HG02798 (cell line): ENCODE results near the gene ORM2.
A peak's percentile ranks its signal among the peaks of the same experiment; 100 is the strongest.

Experiments
- ATAC-seq: cut with Tn5 transposase; IDR thresholded peaks from one replicate; pipeline ENCODE4 v1.9.1; 2021; ENCODE audit warnings: mild to moderate bottlenecking; ENCODE audit not compliant: unreplicated experiment, poor library complexity

Gene ORM2

GRCh38 chr9:114346146-114346545, 16.5 kb downstream of the ORM2 start:
- no peak for ATAC-seq

- no peak for ATAC-seq
These were observed 18.0 kb downstream of the ORM2 start for GRCh38 chr9:114347675-114348074.

- no peak for ATAC-seq
These were observed 18.7 kb downstream of the ORM2 start for GRCh38 chr9:114348261-114348905.

- peak; percentile 90 for ATAC-seq
These were observed 19.3 kb downstream of the ORM2 start for GRCh38 chr9:114348906-114349482.

- peak; percentile 4 for ATAC-seq
These were observed 20.2 kb downstream of the ORM2 start for GRCh38 chr9:114349713-114350480.

- no peak for ATAC-seq
These were observed 21.1 kb downstream of the ORM2 start for GRCh38 chr9:114350636-114351401.

- ATAC-seq: no peak
These were observed 22.3 kb downstream of the ORM2 start for GRCh38 chr9:114351932-114352331.

GRCh38 chr9:114355821-114356220, 26.2 kb downstream of the ORM2 start:
- no peak for ATAC-seq

GRCh38 chr9:114356792-114357191, 27.1 kb downstream of the ORM2 start:
- no peak for ATAC-seq

- ATAC-seq: no peak
These were observed 27.7 kb downstream of the ORM2 start for GRCh38 chr9:114357360-114357759.

GRCh38 chr9:114357911-114358328, 28.3 kb downstream of the ORM2 start:
- no peak for ATAC-seq

GRCh38 chr9:114359801-114360200, 30.1 kb downstream of the ORM2 start:
- no peak for ATAC-seq

- ATAC-seq: no peak
These were observed 31.9 kb downstream of the ORM2 start for GRCh38 chr9:114361542-114361941.

- no peak for ATAC-seq
These were observed 32.7 kb downstream of the ORM2 start for GRCh38 chr9:114362394-114362793.

- no peak for ATAC-seq
These were observed 33.8 kb downstream of the ORM2 start for GRCh38 chr9:114363424-114363823.

GRCh38 chr9:114364134-114365041, 34.7 kb downstream of the ORM2 start:
- ATAC-seq: no peak

- ATAC-seq: no peak
These were observed 35.5 kb downstream of the ORM2 start for GRCh38 chr9:114365194-114365593.

- ATAC-seq: peak; percentile 45
These were observed 36.9 kb downstream of the ORM2 start for GRCh38 chr9:114366334-114367128.

- no peak for ATAC-seq
These were observed 37.7 kb downstream of the ORM2 start for GRCh38 chr9:114367366-114367765.
